GM19328 (cell line): ENCODE measurements around the gene DIPK1A.

Experiments used
- ATAC-seq: cut with Tn5 transposase; IDR thresholded peaks from one replicate; pipeline ENCODE4 v1.9.1; 2021; ENCODE audit warnings: mild to moderate bottlenecking, moderate library complexity; ENCODE audit not compliant: unreplicated experiment

The DIPK1A gene

GRCh38 chr1:92961131-92961895, at the start of gene DIPK1A:
Gene DIPK1A (minus strand): TSS chr1:92961462. CDS start chr1:92961429, 33 bp downstream.
- ATAC-seq: peak; percentile 37

- no peak for ATAC-seq
Observed at GRCh38 chr1:93007941-93008577, 46.8 kb upstream of the DIPK1A start.

GRCh38 chr1:93005252-93005598, 44.0 kb upstream of the DIPK1A start:
- no peak for ATAC-seq

GRCh38 chr1:93004566-93005251, 43.4 kb upstream of the DIPK1A start:
- ATAC-seq: no peak

GRCh38 chr1:93003981-93004380, 42.7 kb upstream of the DIPK1A start:
- no peak for ATAC-seq

- no peak for ATAC-seq
Observed at GRCh38 chr1:93002781-93003180, 41.5 kb upstream of the DIPK1A start.

- no peak for ATAC-seq
Observed at GRCh38 chr1:93001893-93002292, 40.6 kb upstream of the DIPK1A start.

- ATAC-seq: no peak
Observed at GRCh38 chr1:93000751-93001175, 39.5 kb upstream of the DIPK1A start.

- ATAC-seq: no peak
Observed at GRCh38 chr1:93000291-93000690, 39.0 kb upstream of the DIPK1A start.

- ATAC-seq: no peak
Observed at GRCh38 chr1:92998821-92999220, 37.6 kb upstream of the DIPK1A start.

GRCh38 chr1:92995441-92996430, 34.5 kb upstream of the DIPK1A start:
- ATAC-seq: no peak

GRCh38 chr1:92994105-92994712, 32.9 kb upstream of the DIPK1A start:
- ATAC-seq: peak; percentile 77

GRCh38 chr1:92993581-92993980, 32.3 kb upstream of the DIPK1A start:
- no peak for ATAC-seq

GRCh38 chr1:92992877-92993276, 31.6 kb upstream of the DIPK1A start:
- ATAC-seq: no peak

GRCh38 chr1:92992054-92992453, 30.8 kb upstream of the DIPK1A start:
- ATAC-seq: no peak

- ATAC-seq: no peak
Observed at GRCh38 chr1:92990828-92991227, 29.6 kb upstream of the DIPK1A start.

GRCh38 chr1:92989936-92990583, 28.8 kb upstream of the DIPK1A start:
- no peak for ATAC-seq

GRCh38 chr1:92989253-92989652, 28.0 kb upstream of the DIPK1A start:
- no peak for ATAC-seq

GRCh38 chr1:92987462-92987861, 26.2 kb upstream of the DIPK1A start:
- no peak for ATAC-seq

- ATAC-seq: no peak
Observed at GRCh38 chr1:92985101-92985500, 23.8 kb upstream of the DIPK1A start.
